ENCODE data around the gene OGDH.

OGDH gene

GRCh38 chr7:44685723-44686122, 79.3 kb downstream of the OGDH start:
- Histone ChIP-seq H3F3A (ENCODE audit: insufficient read depth, low read length) (no peaks in the 10 kb centered on the region), H3K4me1 (ENCODE audit: insufficient read depth, low read length, severe bottlenecking) (no peaks in the 10 kb centered on the region), H3K27ac (ENCODE audit: low read depth, low read length, poor library complexity, severe bottlenecking) (no peak overlapping the region), H2AFZ (ENCODE audit: low read length) (no peak overlapping the region), H3K4me3 (ENCODE audit: low read depth, low read length, poor library complexity, severe bottlenecking) (no peak overlapping the region), H3K27me3 (ENCODE audit: insufficient read depth, low read length) (no peaks in the 10 kb centered on the region), H3K9me2 (ENCODE audit: low read depth, low read length) (no peaks in the 10 kb centered on the region), H3K9ac (ENCODE audit: low read length) (no peak overlapping the region), H3K79me2 (ENCODE audit: insufficient read depth, low read length) (no peaks in the 10 kb centered on the region), H3K4me2 (ENCODE audit: low read length) (no peak overlapping the region), H3K9me3 (ENCODE audit: low read length) (no peaks in the 10 kb centered on the region), H4K20me1 (ENCODE audit: insufficient read depth, low read length) (no peaks in the 10 kb centered on the region), H3K36me3 (ENCODE audit: insufficient read depth, low read length) (peaks cover 66% of the 10 kb centered on the region)
- TF ChIP-seq CTCF (IDR thresholded peaks at IDR 0.05; ENCODE audit: low read length) (no peak), EZH2 (IDR thresholded peaks at IDR 0.05; ENCODE audit: borderline replicate concordance, low read length) (no peak)

GRCh38 chr7:44689427-44689826, 83.0 kb downstream of the OGDH start:
- Histone ChIP-seq H3K9me2 (ENCODE audit: low read depth, low read length) (no peaks in the 10 kb centered on the region), H3K9ac (ENCODE audit: low read length) (no peak overlapping the region), H3F3A (ENCODE audit: insufficient read depth, low read length) (no peaks in the 10 kb centered on the region), H3K4me3 (ENCODE audit: low read depth, low read length, poor library complexity, severe bottlenecking) (no peak overlapping the region), H4K20me1 (ENCODE audit: insufficient read depth, low read length) (no peaks in the 10 kb centered on the region), H3K4me1 (ENCODE audit: insufficient read depth, low read length, severe bottlenecking) (no peaks in the 10 kb centered on the region), H2AFZ (ENCODE audit: low read length) (no peak overlapping the region), H3K36me3 (ENCODE audit: insufficient read depth, low read length) (peaks cover 69% of the 10 kb centered on the region), H3K79me2 (ENCODE audit: insufficient read depth, low read length) (no peaks in the 10 kb centered on the region), H3K27me3 (ENCODE audit: insufficient read depth, low read length) (no peaks in the 10 kb centered on the region), H3K4me2 (ENCODE audit: low read length) (no peak overlapping the region), H3K9me3 (ENCODE audit: low read length) (no peaks in the 10 kb centered on the region), H3K27ac (ENCODE audit: low read depth, low read length, poor library complexity, severe bottlenecking) (no peak overlapping the region)
- TF ChIP-seq EZH2 (IDR thresholded peaks at IDR 0.05; ENCODE audit: borderline replicate concordance, low read length) (no peak), CTCF (IDR thresholded peaks at IDR 0.05; ENCODE audit: low read length) (no peak)

- Histone ChIP-seq H3F3A (ENCODE audit: insufficient read depth, low read length) (no peaks in the 10 kb centered on the region), H3K4me3 (ENCODE audit: low read depth, low read length, poor library complexity, severe bottlenecking) (no peak overlapping the region), H3K4me1 (ENCODE audit: insufficient read depth, low read length, severe bottlenecking) (no peaks in the 10 kb centered on the region), H3K9ac (ENCODE audit: low read length) (no peak overlapping the region), H3K27me3 (ENCODE audit: insufficient read depth, low read length) (no peaks in the 10 kb centered on the region), H3K27ac (ENCODE audit: low read depth, low read length, poor library complexity, severe bottlenecking) (no peak overlapping the region), H3K36me3 (ENCODE audit: insufficient read depth, low read length) (peaks cover 84% of the 10 kb centered on the region), H2AFZ (ENCODE audit: low read length) (no peak overlapping the region), H3K9me2 (ENCODE audit: low read depth, low read length) (no peaks in the 10 kb centered on the region), H3K4me2 (ENCODE audit: low read length) (no peak overlapping the region), H3K9me3 (ENCODE audit: low read length) (0 out of 2 replicates have a peak, but pooled peaks cover 2% of the 10 kb centered on the region), H3K79me2 (ENCODE audit: insufficient read depth, low read length) (no peaks in the 10 kb centered on the region), H4K20me1 (ENCODE audit: insufficient read depth, low read length) (no peaks in the 10 kb centered on the region)
- TF ChIP-seq EZH2 (IDR thresholded peaks at IDR 0.05; ENCODE audit: borderline replicate concordance, low read length), result no peak
- no peak for TF ChIP-seq CTCF (IDR thresholded peaks at IDR 0.05; ENCODE audit: low read length)
Measured at GRCh38 chr7:44693641-44694313, 87.3 kb downstream of the OGDH start.

Data from OCI-LY1 (cell line).